ENCODE measurements around the gene PAK5.
A peak's percentile ranks its signal among the peaks of the same experiment; 100 is the strongest.

Gene PAK5

GRCh38 chr20:9616455-9616805 lies 222.4 kb downstream of the PAK5 start:
- no peak for DNase-seq (ENCODE audit: low spot score)

- no peak for DNase-seq (ENCODE audit: low spot score)
Observed at GRCh38 chr20:9615766-9616454, 223.0 kb downstream of the PAK5 start.

- DNase-seq (ENCODE audit: low spot score) = no peak
Observed at GRCh38 chr20:9615118-9615517, 223.8 kb downstream of the PAK5 start.

- DNase-seq (ENCODE audit: low spot score) = no peak
Observed at GRCh38 chr20:9613871-9614270, 225.0 kb downstream of the PAK5 start.

- DNase-seq (ENCODE audit: low spot score) = no peak
Observed at GRCh38 chr20:9611921-9612320, 227.0 kb downstream of the PAK5 start.

- DNase-seq (ENCODE audit: low spot score) = no peak
Observed at GRCh38 chr20:9610665-9611064, 228.2 kb downstream of the PAK5 start.

GRCh38 chr20:9609887-9610502 lies 228.9 kb downstream of the PAK5 start:
- peak; percentile 77 for DNase-seq (ENCODE audit: low spot score)

- DNase-seq (ENCODE audit: low spot score) = no peak
Observed at GRCh38 chr20:9608639-9609340, 230.1 kb downstream of the PAK5 start.

- no peak for DNase-seq (ENCODE audit: low spot score)
Observed at GRCh38 chr20:9602847-9603183, 236.1 kb downstream of the PAK5 start.

- no peak for DNase-seq (ENCODE audit: low spot score)
Observed at GRCh38 chr20:9600562-9600961, 238.3 kb downstream of the PAK5 start.

- DNase-seq (ENCODE audit: low spot score) = no peak
Observed at GRCh38 chr20:9597547-9597946, 241.3 kb downstream of the PAK5 start.

- no peak for DNase-seq (ENCODE audit: low spot score)
Observed at GRCh38 chr20:9595763-9596162, 243.1 kb downstream of the PAK5 start.

- DNase-seq (ENCODE audit: low spot score) = no peak
Observed at GRCh38 chr20:9594284-9594875, 244.5 kb downstream of the PAK5 start.

GRCh38 chr20:9592419-9592818 lies 246.5 kb downstream of the PAK5 start:
- DNase-seq (ENCODE audit: low spot score) = no peak

GRCh38 chr20:9591080-9591479 lies 247.8 kb downstream of the PAK5 start:
- DNase-seq (ENCODE audit: low spot score) = no peak

- DNase-seq (ENCODE audit: low spot score) = no peak
Observed at GRCh38 chr20:9590189-9590588, 248.7 kb downstream of the PAK5 start.

GRCh38 chr20:9588706-9589105 lies 250.2 kb downstream of the PAK5 start:
- DNase-seq (ENCODE audit: low spot score) = no peak

GRCh38 chr20:9583151-9583550 lies 255.7 kb downstream of the PAK5 start:
- no peak for DNase-seq (ENCODE audit: low spot score)

- no peak for DNase-seq (ENCODE audit: low spot score)
Observed at GRCh38 chr20:9582137-9582536, 256.7 kb downstream of the PAK5 start.

- DNase-seq (ENCODE audit: low spot score) = peak; percentile 71
Observed at GRCh38 chr20:9581509-9581908, 257.4 kb downstream of the PAK5 start.

GRCh38 chr20:9578594-9578993 lies 260.3 kb downstream of the PAK5 start:
- no peak for DNase-seq (ENCODE audit: low spot score)

GRCh38 chr20:9577397-9577796 lies 261.5 kb downstream of the PAK5 start:
- DNase-seq (ENCODE audit: low spot score) = peak; percentile 26

- DNase-seq (ENCODE audit: low spot score) = no peak
Observed at GRCh38 chr20:9576695-9577094, 262.2 kb downstream of the PAK5 start.
